ENCODE measurements around the gene SYT2. TPM values are rescaled to one million over a fixed set of nuclear protein-coding genes. Genes with fewer than 3 reads are reported as not detected.

The SYT2 gene
- total and polyA plus RNA-seq, 2 donors from 2014 or later, result 0.15 to 0.19 TPM

- intact Hi-C loops (cut with DNase I), result no loop called here
- H3K4me1 ChIP-seq (ENCODE audit: control insufficient read depth in 2 of 3, insufficient read depth in 2 of 3, low read depth in 1 of 3, low read length in 3 of 3), result peaks cover 0 to 2% (median 0%) of the 10 kb centered on the region in 3 donors
- no peak overlapping the region for H3K9ac ChIP-seq (ENCODE audit: low read length in 3 of 3)
- H3K4me3 ChIP-seq (ENCODE audit: low read length in 3 of 3), result no peak overlapping the region
- DNase-seq, result no peak
- no peak for TF ChIP-seq CTCF (IDR thresholded peaks at IDR 0.05; ENCODE audit: borderline replicate concordance, extremely low read depth, insufficient read depth)
- no peaks in the 10 kb centered on the region for H3K9me3 ChIP-seq (ENCODE audit: control insufficient read depth in 2 of 3, insufficient read depth in 1 of 3, low read length in 3 of 3)
- H3K27me3 ChIP-seq (ENCODE audit: control insufficient read depth, insufficient read depth, low read length), result peaks cover 7% of the 10 kb centered on the region
- FAIRE-seq, result no peak
- H3K27ac ChIP-seq (ENCODE audit: low read depth in 2 of 2, low read length in 2 of 2), result no peak overlapping the region
- no peaks in the 10 kb centered on the region for H3K36me3 ChIP-seq (ENCODE audit: control insufficient read depth in 2 of 3, insufficient read depth in 3 of 3, low read length in 3 of 3)
These were observed 1.6 kb downstream of the SYT2 start for GRCh38 chr1:202708456-202709275.

- no peak overlapping the region for H3K9ac ChIP-seq (ENCODE audit: low read length in 3 of 3)
- no peak overlapping the region for H3K27ac ChIP-seq (ENCODE audit: low read depth in 2 of 2, low read length in 2 of 2)
- H3K27me3 ChIP-seq (ENCODE audit: control insufficient read depth, insufficient read depth, low read length), result peaks cover 7% of the 10 kb centered on the region
- no peaks in the 10 kb centered on the region for H3K9me3 ChIP-seq (ENCODE audit: control insufficient read depth in 2 of 3, insufficient read depth in 1 of 3, low read length in 3 of 3)
- no peak overlapping the region for H3K4me3 ChIP-seq (ENCODE audit: low read length in 3 of 3)
- intact Hi-C loops (cut with DNase I), result no loop called here
- no peak for TF ChIP-seq CTCF (IDR thresholded peaks at IDR 0.05; ENCODE audit: borderline replicate concordance, extremely low read depth, insufficient read depth)
- H3K36me3 ChIP-seq (ENCODE audit: control insufficient read depth in 2 of 3, insufficient read depth in 3 of 3, low read length in 3 of 3), result no peaks in the 10 kb centered on the region
- DNase-seq (no peak), FAIRE-seq (no peak)
- H3K4me1 ChIP-seq (ENCODE audit: control insufficient read depth in 2 of 3, insufficient read depth in 2 of 3, low read depth in 1 of 3, low read length in 3 of 3), result peaks cover 0 to 2% (median 0%) of the 10 kb centered on the region in 3 donors
These were observed 3.4 kb downstream of the SYT2 start for GRCh38 chr1:202706851-202707250.

- no peak overlapping the region for H3K27ac ChIP-seq (ENCODE audit: low read depth in 2 of 2, low read length in 2 of 2)
- intact Hi-C loops (cut with DNase I), result no loop called here
- no peaks in the 10 kb centered on the region for H3K4me1 ChIP-seq (ENCODE audit: control insufficient read depth in 2 of 3, insufficient read depth in 2 of 3, low read depth in 1 of 3, low read length in 3 of 3)
- H3K4me3 ChIP-seq (ENCODE audit: low read length in 3 of 3), result no peak overlapping the region
- DNase-seq, result no peak
- FAIRE-seq, result no peak
- no peaks in the 10 kb centered on the region for H3K36me3 ChIP-seq (ENCODE audit: control insufficient read depth in 2 of 3, insufficient read depth in 3 of 3, low read length in 3 of 3)
- H3K27me3 ChIP-seq (ENCODE audit: control insufficient read depth, insufficient read depth, low read length), result peaks cover 7% of the 10 kb centered on the region
- no peaks in the 10 kb centered on the region for H3K9me3 ChIP-seq (ENCODE audit: control insufficient read depth in 2 of 3, insufficient read depth in 1 of 3, low read length in 3 of 3)
- TF ChIP-seq CTCF (IDR thresholded peaks at IDR 0.05; ENCODE audit: borderline replicate concordance, extremely low read depth, insufficient read depth), result no peak
- no peak overlapping the region for H3K9ac ChIP-seq (ENCODE audit: low read length in 3 of 3)
These were observed 5.7 kb downstream of the SYT2 start for GRCh38 chr1:202704601-202705000.
